HG03060 (cell line): ENCODE results near the gene FBLIM1.

Experiments
- ATAC-seq: cut with Tn5 transposase; IDR thresholded peaks from one replicate; pipeline ENCODE4 v1.9.1; 2021; ENCODE audit warnings: low read depth, moderate number of reproducible peaks; ENCODE audit not compliant: unreplicated experiment

Gene FBLIM1

DNA sequence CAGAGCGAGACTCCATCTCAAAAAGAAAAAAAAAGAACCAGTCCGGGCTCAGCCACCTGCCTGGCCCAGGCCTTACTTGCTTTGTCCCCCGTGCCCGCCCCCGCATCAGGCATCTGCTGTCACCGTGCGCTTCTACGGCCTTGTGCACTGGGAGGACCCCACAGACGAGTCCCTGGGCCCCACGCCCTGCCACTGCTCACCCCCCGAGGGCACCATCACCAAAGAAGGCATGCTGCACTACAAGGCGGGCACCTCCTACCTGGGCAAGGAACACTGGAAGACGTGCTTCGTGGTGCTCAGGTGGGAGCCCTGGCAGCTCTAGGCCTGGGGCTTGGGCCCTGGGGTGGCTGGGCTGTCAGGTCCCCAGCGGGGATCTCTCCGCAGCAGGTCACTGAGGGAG, 28.2 kb upstream of the FBLIM1 start:
- ATAC-seq: no peak

DNA sequence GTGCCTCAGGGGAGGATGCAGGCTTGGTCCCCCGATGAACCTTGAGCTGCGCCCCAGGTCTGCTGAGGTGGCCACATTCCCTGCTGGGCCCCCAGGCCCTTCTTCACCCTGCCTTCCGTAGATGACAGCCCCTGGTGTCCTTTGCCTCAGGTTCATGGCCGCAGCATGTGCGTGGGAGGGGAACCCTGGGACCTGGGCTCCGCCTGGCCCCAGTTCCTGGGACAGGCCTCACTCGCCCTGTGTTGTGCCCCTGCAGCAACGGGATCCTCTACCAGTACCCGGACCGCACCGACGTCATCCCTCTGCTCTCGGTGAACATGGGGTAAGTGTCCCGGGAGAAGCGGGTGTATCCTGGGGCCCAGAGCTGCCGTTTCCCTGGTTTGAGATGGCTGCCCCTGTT, 27.7 kb upstream of the FBLIM1 start:
- ATAC-seq: no peak

DNA sequence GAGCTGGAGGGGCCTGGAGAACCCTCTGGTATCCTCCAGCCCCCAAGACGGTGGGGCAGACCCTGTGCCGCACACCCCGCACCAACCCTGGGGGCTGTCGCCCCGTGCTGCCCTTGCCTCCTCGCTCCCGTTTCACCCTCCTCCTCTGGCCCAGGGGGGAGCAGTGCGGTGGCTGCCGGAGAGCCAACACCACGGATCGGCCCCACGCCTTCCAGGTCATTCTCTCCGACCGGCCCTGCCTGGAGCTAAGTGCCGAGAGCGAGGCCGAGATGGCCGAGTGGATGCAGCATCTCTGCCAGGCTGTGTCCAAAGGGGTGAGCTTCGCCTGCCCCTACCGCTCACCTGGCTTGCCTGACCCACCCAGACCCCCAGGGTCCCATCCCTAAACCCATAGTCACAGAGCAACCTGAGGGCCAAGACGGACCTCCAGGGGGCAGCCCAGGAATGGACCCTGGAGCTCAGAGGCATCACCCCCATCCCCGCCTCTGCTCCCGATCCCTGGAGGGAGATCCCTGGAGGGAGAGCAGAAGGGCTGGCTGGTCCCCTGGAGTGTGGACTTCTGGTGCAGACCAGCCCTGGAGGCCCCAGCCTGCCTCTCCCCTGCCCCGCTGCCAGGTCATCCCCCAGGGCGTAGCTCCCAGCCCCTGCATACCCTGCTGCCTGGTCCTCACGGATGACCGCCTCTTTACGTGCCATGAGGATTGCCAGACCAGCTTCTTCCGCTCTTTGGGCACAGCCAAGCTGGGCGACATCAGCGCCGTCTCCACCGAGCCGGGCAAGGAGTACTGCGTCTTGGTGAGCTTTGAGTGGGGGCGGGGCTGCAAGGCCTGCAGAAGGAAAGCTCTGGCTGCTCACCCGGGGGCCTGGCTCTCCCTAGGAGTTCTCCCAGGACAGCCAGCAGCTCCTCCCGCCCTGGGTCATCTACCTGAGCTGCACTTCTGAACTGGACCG, 26.6 kb upstream of the FBLIM1 start:
- no peak for ATAC-seq

DNA sequence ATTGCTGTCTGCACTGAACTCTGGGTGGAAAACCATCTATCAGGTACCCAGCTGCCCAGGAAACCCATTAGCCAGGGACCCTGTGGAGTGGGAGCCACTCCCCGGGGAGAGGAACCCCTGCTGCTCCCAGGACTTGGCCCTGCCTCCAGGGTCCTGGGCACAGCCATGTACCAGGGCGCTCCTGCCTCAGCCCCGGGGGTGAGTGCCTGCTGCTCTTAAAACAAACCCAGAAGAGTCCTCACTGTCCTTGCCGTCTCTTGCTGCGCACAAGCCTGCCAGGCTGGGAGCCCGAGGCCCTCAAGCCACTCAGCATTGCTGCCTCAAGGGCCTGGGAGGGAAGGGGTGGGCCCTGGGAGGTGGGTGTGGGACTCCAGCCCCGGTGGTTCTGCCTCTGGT, 25.9 kb upstream of the FBLIM1 start:
- ATAC-seq: no peak

DNA sequence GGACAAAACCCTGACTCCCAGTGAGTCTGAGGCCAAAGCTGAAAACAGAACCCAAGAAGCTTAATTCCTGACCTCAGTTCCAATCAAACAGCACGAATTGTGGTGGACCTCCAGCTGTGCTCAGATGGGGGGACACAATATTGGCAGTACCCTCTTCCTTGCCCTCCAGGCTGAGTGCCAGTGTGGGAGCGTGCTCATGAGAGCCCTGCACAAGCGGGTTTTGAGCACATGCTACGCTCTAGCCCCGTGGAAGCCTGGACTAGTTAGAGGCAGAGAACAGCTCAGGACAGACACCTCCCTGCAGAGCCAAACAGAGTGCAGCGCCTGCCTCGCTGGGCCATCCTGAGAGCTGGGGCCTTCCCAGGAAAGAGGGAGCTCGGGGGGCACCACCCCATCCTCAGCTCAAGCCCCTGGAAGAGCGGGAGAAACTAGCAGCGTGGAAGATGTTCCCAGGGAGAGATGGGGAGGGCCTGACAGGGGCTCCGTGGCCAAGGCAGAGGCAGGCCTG, 25.3 kb upstream of the FBLIM1 start:
- no peak for ATAC-seq

DNA sequence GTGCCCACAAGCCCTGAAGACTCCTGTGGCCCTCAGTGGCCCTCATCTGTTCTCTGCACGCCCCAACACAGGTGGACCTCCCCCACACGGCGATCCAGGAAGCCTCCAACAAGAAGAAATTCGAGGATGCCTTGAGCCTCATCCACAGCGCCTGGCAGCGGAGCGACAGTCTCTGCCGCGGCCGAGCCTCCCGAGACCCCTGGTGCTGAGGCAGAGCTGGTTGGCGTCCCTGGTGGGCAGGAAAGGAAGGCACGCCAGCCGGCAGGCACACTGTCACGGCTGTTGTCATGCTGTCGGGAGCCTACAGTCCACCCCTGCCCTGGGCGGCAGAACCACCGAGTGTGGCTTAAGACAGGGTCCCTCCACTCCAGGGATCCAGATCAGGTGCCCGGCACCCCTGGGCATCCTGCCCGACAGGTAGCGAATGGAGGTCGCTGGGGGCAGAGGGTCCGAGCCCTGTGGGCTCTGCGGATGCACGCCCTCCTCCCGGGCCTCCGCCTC, 24.8 kb upstream of the FBLIM1 start:
- ATAC-seq: no peak

DNA sequence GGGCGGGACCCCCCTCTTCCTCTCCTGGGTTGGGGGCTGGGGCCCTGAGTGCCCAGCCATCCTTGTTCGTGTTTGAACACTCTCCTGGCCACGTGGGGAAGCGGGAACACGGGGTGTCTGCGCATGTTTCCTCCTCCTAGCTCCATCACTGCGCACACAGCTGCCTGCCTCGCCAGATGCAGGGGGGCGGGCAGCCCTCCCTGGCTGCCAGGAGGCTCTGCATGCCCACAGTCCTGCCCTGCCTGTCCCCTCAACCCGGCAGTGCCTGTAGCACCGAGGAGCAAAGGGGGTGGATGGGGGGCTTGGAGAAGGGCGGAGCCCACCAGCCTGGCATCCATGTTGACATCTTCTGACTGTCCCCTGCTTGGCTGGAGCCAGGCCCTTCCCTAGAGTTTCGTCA, 24.3 kb upstream of the FBLIM1 start:
- ATAC-seq: no peak

DNA sequence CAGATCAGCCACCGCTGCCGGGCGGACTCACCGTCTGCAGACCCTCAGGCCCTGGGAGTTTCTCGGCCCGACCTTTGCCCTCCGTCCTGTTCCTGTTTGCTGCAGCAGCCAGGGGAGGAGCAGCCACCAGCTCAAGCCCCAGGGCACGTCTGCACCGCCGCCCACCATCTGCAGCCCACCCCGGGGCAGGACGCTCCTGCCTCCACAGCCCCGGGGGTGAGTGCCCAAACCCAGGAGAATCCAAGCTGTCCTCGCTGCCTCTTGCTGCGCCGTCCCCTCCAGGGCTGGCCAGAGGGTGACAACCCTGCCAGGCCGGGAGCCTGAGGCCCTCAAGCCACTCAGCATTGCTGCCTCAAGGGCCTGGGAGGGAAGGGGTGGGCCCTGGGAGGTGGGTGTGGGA, 23.7 kb upstream of the FBLIM1 start:
- ATAC-seq: no peak

DNA sequence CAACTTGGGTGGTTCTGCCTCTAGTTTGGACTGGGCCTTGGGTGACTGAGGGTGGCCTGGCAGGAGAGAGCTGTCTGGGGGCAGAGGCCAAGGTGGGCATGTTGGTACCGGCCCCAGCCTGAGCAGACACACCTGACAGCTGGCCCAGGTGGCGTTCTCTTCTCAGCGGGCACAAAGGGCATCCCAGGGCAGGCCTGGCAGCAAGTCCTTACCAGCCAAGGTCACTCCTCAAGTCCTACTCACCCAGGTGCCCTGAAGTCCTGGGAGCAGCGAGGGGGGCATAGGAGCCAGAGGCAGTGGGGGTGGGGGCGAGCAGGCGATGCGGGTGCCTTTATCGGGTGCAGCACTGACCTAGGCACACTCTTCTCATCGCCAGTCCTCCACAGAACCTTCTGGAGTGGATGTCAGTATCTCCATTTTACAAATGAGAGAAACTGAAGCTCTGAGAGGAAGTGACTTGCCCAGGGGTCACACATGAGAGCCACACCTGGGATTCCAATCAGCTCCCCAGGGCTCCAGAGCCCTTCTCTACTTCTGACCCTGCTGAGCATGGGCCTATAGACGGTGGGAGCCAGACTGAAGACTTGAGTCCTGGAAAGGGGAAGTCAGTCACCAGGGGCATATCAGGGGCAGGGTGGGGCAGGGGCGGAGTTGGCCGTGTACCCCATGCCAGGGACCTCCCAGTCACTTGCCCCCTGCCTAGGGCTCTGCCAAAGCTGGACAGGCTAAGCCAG, 23.1 kb upstream of the FBLIM1 start:
- no peak for ATAC-seq

DNA sequence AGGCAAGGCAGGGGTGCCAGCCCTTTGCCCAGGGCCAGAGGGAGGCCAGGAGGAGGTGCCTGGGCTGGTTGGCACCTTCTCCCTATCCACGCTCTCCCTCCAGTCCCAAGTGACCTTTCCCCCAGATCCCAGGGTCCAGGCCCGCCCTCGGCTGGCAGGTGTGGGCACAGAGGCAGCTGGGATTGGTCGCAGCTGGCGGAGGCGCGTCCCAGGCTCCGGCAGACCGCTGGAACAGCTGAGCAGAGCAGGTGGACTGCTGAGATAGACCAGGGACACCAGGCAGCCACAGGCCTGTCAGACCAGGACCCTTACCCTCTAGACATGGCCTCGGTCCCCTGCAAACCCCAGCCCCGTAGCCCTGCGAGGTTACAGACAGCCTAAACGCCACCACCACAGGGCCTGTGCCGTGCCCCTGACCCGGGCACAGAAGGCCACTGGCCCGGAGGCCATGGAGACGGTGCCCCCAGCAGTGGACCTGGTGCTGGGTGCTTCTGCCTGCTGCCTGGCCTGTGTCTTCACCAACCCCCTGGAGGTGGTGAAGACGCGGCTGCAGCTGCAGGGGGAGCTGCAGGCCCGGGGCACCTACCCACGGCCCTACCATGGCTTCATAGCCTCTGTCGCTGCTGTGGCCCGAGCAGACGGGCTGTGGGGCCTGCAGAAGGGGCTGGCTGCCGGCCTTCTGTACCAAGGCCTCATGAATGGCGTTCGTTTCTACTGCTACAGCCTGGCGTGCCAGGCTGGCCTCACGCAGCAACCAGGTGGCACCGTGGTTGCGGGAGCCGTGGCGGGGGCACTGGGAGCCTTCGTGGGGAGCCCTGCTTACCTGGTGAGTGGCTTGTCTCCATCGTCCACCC, 22.3 kb upstream of the FBLIM1 start, which contains the start of gene SLC25A34:
TSS of gene SLC25A34 (plus strand) at position 221 of the 854 bp plus-strand sequence. CDS start at position 449, 228 bp downstream.
- ATAC-seq: no peak

DNA sequence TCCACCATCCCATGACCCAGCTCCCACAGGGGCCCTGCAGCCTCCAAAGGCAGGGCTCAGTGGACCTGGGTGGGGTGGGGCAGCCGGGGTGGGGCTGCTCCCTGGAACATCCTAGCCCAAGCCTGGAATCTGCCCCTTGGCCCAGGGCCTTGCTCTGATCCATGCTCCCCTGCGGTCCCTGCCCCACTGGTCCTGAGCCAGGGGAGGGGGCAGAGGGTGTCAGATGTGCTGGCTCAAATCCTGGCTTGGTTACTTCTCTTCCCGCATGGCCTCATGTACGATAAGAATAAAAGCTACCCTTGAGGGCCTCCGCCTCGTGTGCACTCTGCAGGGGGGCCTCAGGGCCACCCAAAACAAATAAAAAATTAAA, 21.7 kb upstream of the FBLIM1 start:
- no peak for ATAC-seq

DNA sequence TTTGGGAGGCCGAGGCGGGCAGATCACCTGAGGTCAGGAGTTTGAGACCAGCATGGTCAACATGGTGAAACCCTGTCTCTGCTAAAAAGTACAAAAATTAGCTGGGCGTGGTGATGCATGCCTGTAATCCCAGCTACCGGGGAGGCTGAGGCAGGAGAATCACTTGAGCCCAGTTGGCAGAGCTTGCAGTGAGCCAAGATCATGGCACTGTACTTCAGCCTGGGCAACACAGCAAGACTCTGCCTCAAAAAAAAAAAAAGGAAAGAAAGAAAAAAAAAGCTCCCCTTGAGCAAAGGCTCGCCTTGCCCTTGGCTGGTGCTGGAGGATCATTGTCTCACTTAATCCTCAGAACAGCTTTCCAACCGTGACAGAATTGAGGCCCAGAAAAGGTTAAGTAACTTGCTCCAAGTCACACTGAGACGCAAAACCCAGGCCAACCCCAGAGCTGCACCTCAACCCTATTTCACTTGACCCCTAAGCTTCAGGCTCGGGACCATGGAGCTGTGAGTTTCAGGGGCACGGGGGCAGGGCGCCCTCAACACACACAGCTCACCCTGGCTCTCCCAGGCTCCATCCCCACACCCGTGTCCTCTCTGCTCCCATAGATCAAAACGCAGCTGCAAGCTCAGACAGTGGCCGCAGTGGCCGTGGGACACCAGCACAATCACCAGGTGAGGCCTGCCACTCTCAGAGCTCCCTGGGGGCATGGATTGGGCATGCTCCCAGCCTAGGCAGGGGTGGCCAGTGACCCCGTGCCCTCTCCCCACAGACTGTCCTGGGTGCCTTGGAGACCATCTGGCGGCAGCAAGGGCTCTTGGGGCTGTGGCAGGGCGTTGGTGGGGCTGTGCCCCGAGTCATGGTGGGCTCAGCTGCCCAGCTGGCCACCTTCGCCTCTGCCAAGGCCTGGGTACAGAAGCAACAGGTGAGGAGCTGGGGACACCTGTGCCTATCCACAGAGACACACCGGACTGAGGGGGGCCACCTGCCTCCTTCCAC, 21.0 kb upstream of the FBLIM1 start:
- no peak for ATAC-seq

DNA sequence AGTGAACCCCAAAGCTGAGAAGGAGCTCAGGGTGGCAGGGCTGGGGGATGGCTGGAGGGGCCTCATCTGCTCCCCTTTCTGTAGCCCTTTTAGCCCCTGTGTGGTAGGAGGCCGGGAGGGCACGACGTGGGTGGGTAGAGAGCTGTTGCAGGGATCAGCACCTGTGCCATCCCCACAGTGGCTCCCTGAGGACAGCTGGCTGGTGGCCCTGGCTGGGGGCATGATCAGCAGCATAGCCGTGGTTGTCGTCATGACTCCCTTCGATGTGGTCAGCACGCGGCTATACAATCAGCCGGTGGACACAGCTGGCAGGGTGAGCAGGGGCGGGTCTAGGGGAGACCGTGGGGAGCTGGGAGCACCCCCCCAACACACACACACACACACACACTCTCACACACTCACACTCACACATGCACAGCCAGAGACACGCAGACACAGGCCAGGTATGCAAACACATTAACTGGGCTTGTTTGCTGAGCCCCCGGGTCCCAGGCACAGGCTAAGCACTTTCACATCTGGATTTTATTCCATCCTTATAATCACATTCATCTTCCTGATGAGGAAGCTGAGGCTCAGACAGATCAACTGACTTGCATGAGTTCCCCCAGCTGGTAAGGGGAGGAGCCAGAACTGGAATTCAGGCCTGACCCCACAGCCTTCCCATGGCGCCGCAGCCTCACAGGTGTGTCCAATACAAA, 20.0 kb upstream of the FBLIM1 start:
- ATAC-seq: no peak

DNA sequence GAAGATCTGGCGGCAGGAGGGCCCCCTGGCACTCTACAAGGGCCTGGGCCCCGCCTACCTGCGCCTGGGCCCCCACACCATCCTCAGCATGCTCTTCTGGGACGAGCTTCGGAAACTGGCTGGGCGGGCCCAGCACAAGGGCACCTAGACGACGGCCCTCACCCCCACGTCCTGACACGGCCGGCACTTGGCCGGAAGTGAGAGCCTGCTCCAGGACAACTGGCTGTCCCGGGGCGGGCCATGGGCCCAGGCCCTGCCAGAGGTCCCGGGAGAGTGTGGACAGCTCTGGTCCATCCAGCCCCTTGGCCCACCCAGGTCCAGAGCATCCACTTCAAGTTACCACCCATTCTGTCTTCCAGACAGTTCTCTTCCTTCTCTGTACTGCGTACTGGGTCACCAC, 19.3 kb upstream of the FBLIM1 start:
- no peak for ATAC-seq

DNA sequence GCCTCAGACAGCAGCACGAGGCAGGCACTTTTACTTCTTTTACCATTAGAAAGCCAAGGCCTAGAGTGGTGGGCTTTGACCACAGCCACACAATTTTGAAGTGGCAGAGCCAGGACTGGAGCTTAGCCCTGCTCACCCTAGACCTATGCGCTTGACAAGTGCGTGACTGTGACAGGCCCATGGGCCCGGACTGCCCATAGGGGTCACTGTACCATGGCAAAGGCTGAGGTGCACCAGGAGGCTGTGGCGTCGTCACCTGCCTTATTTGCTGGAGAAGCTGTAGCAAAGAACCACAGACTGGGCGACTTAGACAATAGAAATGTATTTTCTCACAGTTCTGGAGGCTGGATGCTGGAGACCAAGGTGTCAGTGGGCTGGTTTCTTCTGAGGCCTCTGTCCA, 18.9 kb upstream of the FBLIM1 start:
- no peak for ATAC-seq

DNA sequence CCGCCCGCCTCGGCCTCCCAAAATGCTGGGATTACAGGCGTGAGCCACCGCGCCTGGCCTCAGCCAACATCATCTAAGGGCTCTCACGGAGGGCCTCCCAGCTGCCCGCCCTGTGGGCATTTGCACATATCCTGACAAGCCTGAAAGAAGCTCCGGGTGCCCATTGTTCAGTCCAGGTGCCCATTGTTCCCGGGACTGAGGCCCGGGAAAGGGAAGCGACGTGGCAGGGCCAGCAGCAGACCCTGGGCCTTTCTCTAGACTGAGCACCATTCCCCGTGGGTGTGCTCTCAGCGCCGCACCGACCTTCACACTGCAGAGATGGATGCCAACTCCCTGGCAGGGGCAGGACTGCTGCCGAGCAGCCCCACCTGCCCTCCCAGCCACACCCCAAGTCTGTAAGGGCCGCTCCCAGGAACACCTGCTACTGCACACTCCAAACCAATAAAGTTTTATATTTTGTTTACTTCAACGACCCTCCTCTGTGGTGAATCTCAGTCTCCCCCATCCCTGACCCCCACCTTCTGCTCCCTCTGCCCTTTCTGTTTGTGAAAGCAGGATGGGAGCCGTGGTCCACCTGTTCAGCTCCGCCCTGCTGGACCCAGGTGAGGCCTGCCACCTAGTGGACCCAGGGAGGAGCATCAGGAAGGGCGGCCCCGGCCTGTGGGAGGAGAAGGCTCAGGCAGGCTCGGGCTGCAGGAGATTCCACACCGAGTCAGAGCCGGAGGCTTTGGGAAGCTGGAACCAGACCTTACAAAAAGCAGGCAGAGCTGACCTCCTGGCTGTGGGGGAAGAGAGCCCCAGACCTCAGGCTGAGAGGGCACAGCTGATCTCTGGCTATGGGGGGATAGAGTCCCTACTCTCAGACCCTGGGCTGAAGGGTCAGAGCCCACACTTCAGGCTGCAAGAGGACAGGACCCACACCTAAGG, 17.4 kb upstream of the FBLIM1 start:
- ATAC-seq: no peak

DNA sequence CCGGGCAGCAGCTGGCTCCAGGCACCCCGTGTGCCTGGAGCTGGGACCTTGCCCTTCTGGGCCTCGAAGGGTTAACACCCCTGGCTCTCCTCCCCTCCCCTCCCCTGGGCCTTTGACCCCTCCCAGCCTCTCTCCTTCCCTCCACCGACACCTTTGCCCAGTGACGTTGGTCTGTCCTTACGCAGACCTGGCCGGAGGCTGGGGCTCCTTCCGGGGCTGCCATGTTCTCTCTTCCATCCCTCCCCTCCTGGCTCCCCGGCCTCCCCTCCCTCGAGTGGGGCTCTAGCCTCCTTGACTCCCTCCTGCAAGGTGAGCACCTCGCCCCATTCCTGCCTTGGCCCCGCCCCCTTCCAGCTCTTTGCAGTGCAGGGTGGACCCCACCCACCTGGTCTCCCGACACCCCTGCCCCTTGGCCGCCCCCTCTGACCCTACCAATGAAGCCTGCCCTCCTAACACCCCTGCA, 16.2 kb upstream of the FBLIM1 start, which contains the start of gene TMEM82:
TSS of gene TMEM82 (plus strand) at position 161 of the 463 bp plus-strand sequence. CDS start at position 222, 61 bp downstream.
- ATAC-seq: no peak
